B cell (primary cell): ENCODE results near the gene CSMD2.

Source experiments
- EZH2 ChIP-seq: IDR thresholded peaks from 2 replicates; pipeline ENCODE4 v1.6.1; 2012; ENCODE audit warnings: borderline replicate concordance, low read depth, mild to moderate bottlenecking, moderate library complexity, low read length; ENCODE audit not compliant: insufficient read depth, poor library complexity, severe bottlenecking
- TF ChIP-seq, protein P1 (sequence below): fragments of 200-600 bp; IDR thresholded peaks from one replicate; pipeline ENCODE4 v1.8.0; 2022; ENCODE audit warnings: antibody characterized with exemption, mild to moderate bottlenecking

DNA sequence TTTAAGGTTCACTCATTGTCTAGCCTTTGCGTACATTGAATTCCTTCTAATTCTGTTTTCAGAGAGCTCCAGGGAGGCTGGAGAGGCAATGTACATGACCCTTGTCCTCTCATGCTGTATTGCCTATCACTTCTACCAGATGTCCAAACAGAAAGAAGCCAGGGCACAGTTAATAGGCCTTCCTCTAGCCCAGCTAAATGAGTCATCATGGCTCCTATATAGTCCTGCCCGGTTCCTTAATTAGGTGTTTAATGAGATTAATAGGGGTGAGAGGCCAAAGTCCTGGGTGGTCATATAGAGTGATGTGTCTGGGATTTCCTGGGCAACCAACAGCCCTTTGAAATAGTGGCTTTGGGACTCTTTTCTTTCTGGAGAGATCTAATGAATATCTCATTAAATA, 616.3 kb downstream of the CSMD2 start:
- TF ChIP-seq EZH2, result no peak
- TF ChIP-seq, protein P1, sequence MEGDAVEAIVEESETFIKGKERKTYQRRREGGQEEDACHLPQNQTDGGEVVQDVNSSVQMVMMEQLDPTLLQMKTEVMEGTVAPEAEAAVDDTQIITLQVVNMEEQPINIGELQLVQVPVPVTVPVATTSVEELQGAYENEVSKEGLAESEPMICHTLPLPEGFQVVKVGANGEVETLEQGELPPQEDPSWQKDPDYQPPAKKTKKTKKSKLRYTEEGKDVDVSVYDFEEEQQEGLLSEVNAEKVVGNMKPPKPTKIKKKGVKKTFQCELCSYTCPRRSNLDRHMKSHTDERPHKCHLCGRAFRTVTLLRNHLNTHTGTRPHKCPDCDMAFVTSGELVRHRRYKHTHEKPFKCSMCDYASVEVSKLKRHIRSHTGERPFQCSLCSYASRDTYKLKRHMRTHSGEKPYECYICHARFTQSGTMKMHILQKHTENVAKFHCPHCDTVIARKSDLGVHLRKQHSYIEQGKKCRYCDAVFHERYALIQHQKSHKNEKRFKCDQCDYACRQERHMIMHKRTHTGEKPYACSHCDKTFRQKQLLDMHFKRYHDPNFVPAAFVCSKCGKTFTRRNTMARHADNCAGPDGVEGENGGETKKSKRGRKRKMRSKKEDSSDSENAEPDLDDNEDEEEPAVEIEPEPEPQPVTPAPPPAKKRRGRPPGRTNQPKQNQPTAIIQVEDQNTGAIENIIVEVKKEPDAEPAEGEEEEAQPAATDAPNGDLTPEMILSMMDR, result no peak
